Measurements from ENCODE around the gene ZMYND19. TPM values are rescaled to one million over a fixed set of nuclear protein-coding genes. Genes with fewer than 3 reads are reported as not detected.

ZMYND19 gene
- total and polyA plus RNA-seq, 2 donors (not counting 3 experiments of a cell fraction or from before 2014, with no cell fraction given): 22.8 to 32.6 TPM

DNA sequence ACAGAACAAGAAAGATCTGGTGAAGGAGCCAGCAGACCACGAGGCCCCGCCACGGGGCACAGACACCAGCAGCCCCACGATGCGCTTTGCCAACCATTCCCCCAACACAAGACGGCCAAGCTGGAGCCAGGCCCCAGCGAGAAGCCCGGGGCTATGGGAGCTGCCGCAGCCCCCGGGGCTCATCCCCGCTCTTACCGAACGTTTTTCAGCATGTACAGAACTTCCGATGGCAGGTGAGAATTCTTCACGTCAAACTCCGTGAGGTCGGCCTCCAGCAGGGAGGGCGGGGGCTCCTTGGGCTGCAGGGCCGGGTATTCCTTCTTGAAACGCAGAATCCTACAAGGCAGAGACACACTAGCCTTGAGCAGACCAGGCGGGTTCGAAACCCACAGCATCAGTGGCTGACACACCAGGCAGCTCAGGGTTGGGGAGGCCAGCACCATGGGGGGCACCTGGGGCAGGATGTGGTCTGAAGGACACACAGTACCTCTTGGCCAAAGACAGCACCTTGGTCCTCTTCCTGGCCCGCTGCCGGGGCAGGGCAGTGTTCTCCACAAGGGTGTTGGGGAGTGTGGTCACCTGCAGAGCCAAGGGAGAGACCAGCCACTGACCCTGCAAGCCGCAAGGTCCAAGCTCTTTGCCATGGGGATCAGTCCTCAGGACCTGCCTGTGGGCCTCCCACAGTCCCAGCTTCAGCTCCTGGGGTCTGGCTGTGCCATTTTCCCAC is 46.9 kb downstream of the ZMYND19 start:
- no peaks in the 10 kb centered on the region for H3K36me3 ChIP-seq (ENCODE audit: control insufficient read depth in 2 of 2, extremely low read depth in 1 of 2, insufficient read depth in 2 of 2, low read length in 2 of 2)
- no peak overlapping the region for H2AFZ ChIP-seq (ENCODE audit: low read depth, low read length)
- no peaks in the 10 kb centered on the region for H3K9me1 ChIP-seq (replicated peaks; ENCODE audit: control insufficient read depth, extremely low read depth, insufficient read depth, low read length)
- H3K4me2 ChIP-seq (ENCODE audit: insufficient read depth, low read length): no peak overlapping the region
- H4K20me1 ChIP-seq (replicated peaks; ENCODE audit: control insufficient read depth, extremely low read depth, insufficient read depth, low read length): no peaks in the 10 kb centered on the region
- no peak for TF ChIP-seq EZH2 (IDR thresholded peaks at IDR 0.05; ENCODE audit: borderline replicate concordance, low read depth, low read length, severe bottlenecking)
- no peak for TF ChIP-seq MYC (IDR thresholded peaks at IDR 0.05; ENCODE audit: low read depth, low read length)
- TF ChIP-seq JUN (IDR thresholded peaks at IDR 0.05; ENCODE audit: borderline replicate concordance, insufficient read depth, insufficient read length, low read depth): no peak
- no peak for TF ChIP-seq MAX (IDR thresholded peaks at IDR 0.05; ENCODE audit: insufficient read depth, insufficient read length)
- TF ChIP-seq POLR2AphosphoS5 (IDR thresholded peaks at IDR 0.05; ENCODE audit: insufficient read depth, low read depth, low read length): no peak
- TF ChIP-seq CTCF (IDR thresholded peaks at IDR 0.05; ENCODE audit: extremely low read depth in 1 of 2, insufficient read depth in 1 of 2, low read depth in 1 of 2, low read length in 2 of 2): no peak
- TF ChIP-seq POLR2A (IDR thresholded peaks at IDR 0.05; ENCODE audit: low read depth, low read length): no peak
- TF ChIP-seq FOS (IDR thresholded peaks at IDR 0.05; ENCODE audit: borderline replicate concordance, insufficient read depth, low read length): no peak
- TF ChIP-seq GATA2 (IDR thresholded peaks at IDR 0.05; ENCODE audit: insufficient read depth, insufficient read length, low read depth, low read length): no peak
- intact Hi-C loops (cut with micrococcal nuclease) (no loop called here), dilution Hi-C loops (cut with MboI; ENCODE audit: extremely low pct_ligation_motif_present, low sequenced_read_pairs) (no loop called here)
- H3K27ac ChIP-seq (ENCODE audit: insufficient read depth, low read depth, low read length): no peak overlapping the region
- ChIA-PET POLR2A (no interaction called here), CTCF (interaction anchor here (1.0 kb wide), 1 partner anchor 8 kb away, joined by 3 read pairs; no protein-coding TSS in a partner anchor)
- no peaks in the 10 kb centered on the region for H3K79me2 ChIP-seq (ENCODE audit: control insufficient read depth, insufficient read depth, low read length)
- DNase-seq (ENCODE audit: low read depth, low spot score) (no peak), FAIRE-seq (no peak)
- BruUV-seq (replicated peaks): no TSS peak
- no peaks in the 10 kb centered on the region for H3K27me3 ChIP-seq (ENCODE audit: control insufficient read depth in 2 of 2, insufficient read depth in 2 of 2, low read length in 2 of 2)
- no peaks in the 10 kb centered on the region for H3K4me1 ChIP-seq (ENCODE audit: control insufficient read depth, extremely low read depth, insufficient read depth, low read length)
- no peak overlapping the region for H3K4me3 ChIP-seq (replicated peaks in 1 of 3; ENCODE audit: insufficient read depth in 1 of 3, low read depth in 1 of 3, low read length in 3 of 3)
- H3K9me3 ChIP-seq (replicated peaks; ENCODE audit: control insufficient read depth, insufficient read depth, low read length): no peaks in the 10 kb centered on the region
- no peak overlapping the region for H3K9ac ChIP-seq (replicated peaks; ENCODE audit: extremely low read depth, insufficient read depth, low read length)
